BLaER1 treated with 17β-estradiol and CSF1 and Interleukin-3, amounts not matched to agents 10 nM and 100 nM (cell line): Measurements from ENCODE around the gene ZNF385A.

Experiments
- H3K27ac ChIP-seq, 11 experiments: shearing (Covaris generic); formaldehyde crosslinking; 2 replicates each; pipeline ENCODE4 v1.8.1; 2022
- H3K27me3 ChIP-seq, 11 experiments: shearing (Covaris generic); formaldehyde crosslinking; 2 replicates each; pipeline ENCODE4 v1.8.1; 2022
- H3K36me3 ChIP-seq, 11 experiments: shearing (Covaris generic); formaldehyde crosslinking; 2 replicates each; pipeline ENCODE4 v1.8.1; 2022
- H3K4me1 ChIP-seq, 10 experiments: shearing (Covaris generic); formaldehyde crosslinking; 2 replicates each; pipeline ENCODE4 v1.8.1; 2022
- H3K4me2 ChIP-seq, 11 experiments: shearing (Covaris generic); formaldehyde crosslinking; 2 replicates each; pipeline ENCODE4 v1.8.1; 2022
- H3K4me3 ChIP-seq, 10 experiments: shearing (Covaris generic); formaldehyde crosslinking; 2 replicates each; pipeline ENCODE4 v1.8.1; 2022
- H3K9ac ChIP-seq, 11 experiments: shearing (Covaris generic); formaldehyde crosslinking; 2 replicates each; pipeline ENCODE4 v1.8.1; 2022
- H3K9me3 ChIP-seq, 11 experiments: shearing (Covaris generic); formaldehyde crosslinking; replicated peaks in 1 of 11; 2 replicates each; pipeline ENCODE4 v1.8.1; 2022
- H4K20me1 ChIP-seq, 11 experiments: shearing (Covaris generic); formaldehyde crosslinking; 2 replicates each; pipeline ENCODE4 v1.8.1; 2022
- Cebpa-rat ChIP-seq, 11 experiments: shearing (Covaris generic); IDR thresholded peaks; 2 replicates each; pipeline ENCODE4 v1.8.1; 2022

Gene ZNF385A

DNA sequence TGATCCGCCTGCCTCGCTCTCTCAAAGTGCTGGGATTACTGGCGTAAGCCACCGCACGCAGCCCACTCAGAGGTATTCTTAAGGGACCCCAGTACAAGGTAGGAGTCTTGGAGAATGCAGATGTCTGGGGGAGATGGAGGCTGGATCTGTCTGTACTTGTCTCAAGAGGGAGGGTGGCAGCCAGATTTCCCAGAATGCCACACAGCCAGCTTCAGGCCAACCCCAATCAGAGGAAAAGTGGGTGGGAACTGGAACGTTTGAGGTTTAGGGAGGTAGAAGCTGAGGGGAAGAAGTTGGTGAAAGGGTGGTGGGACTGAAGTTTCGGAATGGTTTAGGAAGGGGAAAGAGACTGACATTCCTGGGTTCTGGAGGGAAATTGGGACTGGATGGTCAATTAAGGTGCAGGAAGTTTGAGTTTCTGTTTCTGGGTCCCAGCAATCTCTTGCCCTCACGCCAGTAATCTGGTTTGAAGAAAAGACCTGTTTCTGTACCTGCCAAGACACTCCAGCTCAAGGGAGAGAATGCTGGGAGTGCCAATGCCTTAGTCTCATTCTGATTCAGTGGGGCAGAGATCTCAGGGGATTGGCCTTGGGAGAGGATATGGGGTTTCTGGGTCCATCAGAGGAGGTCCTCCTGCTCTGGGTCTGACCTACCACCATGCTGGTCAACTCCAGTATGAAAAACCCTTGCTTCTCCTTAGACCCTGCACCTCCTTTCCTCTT lies 8.1 kb upstream of the ZNF385A start:
- no peak for TF ChIP-seq Cebpa-rat (IDR thresholded peaks at IDR 0.05)
- Histone ChIP-seq H3K27me3 (no peaks in the 10 kb centered on the region), H3K4me3 (peak overlapping the region in 3 of 10 experiments; percentile 64 to 77 (median 71); a peak in 3 of 20 replicates)

DNA sequence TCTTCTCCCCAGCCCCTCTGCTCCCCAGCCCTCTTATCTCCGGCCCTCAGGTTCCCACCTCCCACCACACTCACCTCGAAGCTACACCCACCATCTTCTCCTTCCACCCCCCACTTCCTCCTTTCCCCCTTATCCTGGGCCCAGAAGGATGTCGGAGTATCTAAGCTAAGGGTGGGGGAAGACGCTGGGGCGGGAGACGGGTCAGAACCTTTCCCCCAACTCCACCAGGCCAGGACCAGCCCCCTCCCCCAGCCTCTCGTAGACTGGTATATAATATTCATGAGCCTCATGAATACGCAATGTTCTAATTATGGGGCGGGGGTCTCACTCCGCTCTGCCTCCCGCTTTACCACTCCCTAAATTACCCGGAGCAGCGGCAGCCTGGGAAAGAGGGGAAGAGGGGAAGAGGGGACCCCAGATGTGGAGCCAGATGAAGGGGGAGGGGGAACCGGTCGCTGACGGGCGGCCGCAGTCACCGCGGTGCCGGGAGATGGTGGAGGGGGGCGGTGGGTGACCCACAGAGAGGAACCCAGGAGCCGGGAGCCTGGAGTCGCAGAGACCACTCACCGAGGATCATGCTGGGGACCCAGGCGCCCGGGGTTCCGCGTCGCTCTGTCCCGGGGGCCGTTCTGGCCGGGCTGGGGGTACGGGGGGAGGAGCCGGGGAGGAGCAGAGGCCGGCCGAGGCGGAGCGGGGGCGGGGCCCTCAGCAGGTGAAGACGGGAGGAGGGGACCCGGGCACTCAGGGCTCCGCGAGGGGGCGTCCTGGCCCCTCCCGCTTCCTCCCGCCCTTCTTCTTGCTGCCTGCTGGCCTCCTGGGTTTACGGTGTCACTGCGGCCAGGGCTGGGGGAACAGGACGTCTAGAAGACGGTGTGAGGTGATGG lies 6.4 kb upstream of the ZNF385A start:
- Histone ChIP-seq H3K27ac (peak overlapping the region; percentile 55 to 79 (median 70); a peak in 21 of 22 replicates), H3K9ac (peak overlapping the region; percentile 65 to 81 (median 78)), H3K4me2 (peak overlapping the region; percentile 85 to 97 (median 92)), H3K27me3 (no peaks in the 10 kb centered on the region), H4K20me1 (peaks cover 0 to 23% (median 13%) of the 10 kb centered on the region in 11 experiments; a peak in 14 of 22 replicates), H3K4me3 (peak overlapping the region; percentile 60 to 77 (median 66)), H3K36me3 (peaks cover 16 to 33% (median 18%) of the 10 kb centered on the region in 11 experiments), H3K4me1 (peaks cover 83 to 99% (median 96%) of the 10 kb centered on the region in 10 experiments), H3K9me3 (no peaks in the 10 kb centered on the region)
- no peak for TF ChIP-seq Cebpa-rat (IDR thresholded peaks at IDR 0.05)

More for the DNA sequence above, 8.1 kb upstream of the ZNF385A start:
- peak overlapping the region; percentile 85 to 97 (median 92) for H3K4me2 ChIP-seq
- no peaks in the 10 kb centered on the region for H3K9me3 ChIP-seq
- H3K27ac ChIP-seq = peak overlapping the region; percentile 24 to 76 (median 64); a peak in 20 of 22 replicates
- peaks cover 33 to 51% (median 35%) of the 10 kb centered on the region in 11 experiments for H3K36me3 ChIP-seq
- H3K4me1 ChIP-seq = peaks cover 67 to 96% (median 84%) of the 10 kb centered on the region in 10 experiments
- H4K20me1 ChIP-seq = peaks cover 0 to 37% (median 21%) of the 10 kb centered on the region in 11 experiments; a peak in 16 of 22 replicates
- H3K9ac ChIP-seq = peak overlapping the region; percentile 14 to 78 (median 54); a peak in 15 of 22 replicates

DNA sequence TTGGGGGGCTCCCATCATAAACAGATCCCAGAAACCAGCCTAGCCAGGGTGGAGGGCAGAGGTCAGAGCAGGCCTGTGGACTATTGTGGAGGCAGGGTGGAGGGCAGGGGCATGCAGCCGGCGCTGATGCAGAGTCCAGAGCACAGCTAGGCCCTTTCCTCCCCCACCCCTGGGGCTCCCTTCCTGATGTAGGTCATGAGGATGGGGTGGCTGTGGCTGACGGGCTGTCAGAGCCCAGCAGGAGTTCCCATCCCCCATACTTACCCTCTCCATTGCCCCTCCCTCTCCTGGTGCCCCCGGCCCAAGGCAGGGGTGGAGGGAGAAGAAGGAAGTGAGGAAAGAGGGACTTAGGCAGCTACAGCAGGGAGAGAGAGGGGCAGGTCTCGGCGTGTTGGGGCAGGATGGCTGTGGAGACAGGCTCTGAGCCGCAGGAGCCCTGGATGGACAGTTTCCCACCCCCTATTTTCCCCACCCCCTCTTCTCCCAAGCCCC lies 5.7 kb upstream of the ZNF385A start:
- peaks cover 0 to 16% (median 9%) of the 10 kb centered on the region in 11 experiments; a peak in 12 of 22 replicates for H4K20me1 ChIP-seq
- TF ChIP-seq Cebpa-rat (IDR thresholded peaks at IDR 0.05) = no peak
- H3K9me3 ChIP-seq = no peaks in the 10 kb centered on the region
- peak overlapping the region; percentile 85 to 97 (median 92) for H3K4me2 ChIP-seq
- H3K4me3 ChIP-seq = peak overlapping the region; percentile 60 to 77 (median 66); a peak in 18 of 20 replicates
- peak overlapping the region in 9 of 11 experiments; percentile 31 to 81 (median 71); a peak in 15 of 22 replicates for H3K9ac ChIP-seq
- no peaks in the 10 kb centered on the region for H3K27me3 ChIP-seq
- peak overlapping the region in 8 of 11 experiments; percentile 20 to 79 (median 67); a peak in 17 of 22 replicates for H3K27ac ChIP-seq
- H3K36me3 ChIP-seq = peaks cover 9 to 27% (median 11%) of the 10 kb centered on the region in 11 experiments
- H3K4me1 ChIP-seq = peaks cover 89 to 99% (median 97%) of the 10 kb centered on the region in 10 experiments

DNA sequence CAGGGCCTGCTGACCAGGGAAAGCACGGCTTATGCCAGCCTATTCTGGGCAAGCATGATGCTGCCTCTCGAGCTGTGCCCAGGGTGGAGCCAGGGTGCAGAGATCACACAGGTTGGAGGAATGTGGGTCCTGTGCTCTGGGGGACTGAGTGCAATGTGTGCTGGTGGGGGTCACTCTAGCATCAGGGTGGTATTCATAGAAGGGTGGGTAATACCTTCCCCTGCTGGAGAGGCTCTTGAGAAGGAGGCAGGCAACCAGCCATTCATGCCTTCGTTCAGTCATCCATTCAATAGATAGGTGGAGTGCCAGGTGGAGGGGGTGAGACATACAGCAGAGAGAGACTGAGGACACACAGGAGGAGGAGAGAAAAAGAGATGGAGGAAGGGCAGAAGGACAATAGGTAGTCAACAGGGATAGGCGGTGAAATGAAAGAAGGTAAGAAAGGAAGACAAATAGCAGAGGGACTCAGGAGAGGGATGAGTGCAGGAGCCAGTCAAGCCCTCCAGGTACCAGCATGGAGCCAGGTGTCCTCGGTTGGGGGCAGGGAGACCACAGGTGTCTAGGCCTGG lies 5.2 kb upstream of the ZNF385A start:
- peaks cover 4 to 21% (median 6%) of the 10 kb centered on the region in 11 experiments; a peak in 20 of 22 replicates for H3K36me3 ChIP-seq
- no peaks in the 10 kb centered on the region for H3K27me3 ChIP-seq
- H3K9ac ChIP-seq = peak overlapping the region in 7 of 11 experiments; percentile 32 to 80 (median 71); a peak in 13 of 22 replicates
- H3K9me3 ChIP-seq = no peaks in the 10 kb centered on the region
- no peak for TF ChIP-seq Cebpa-rat (IDR thresholded peaks at IDR 0.05)
- peaks cover 89 to 99% (median 97%) of the 10 kb centered on the region in 10 experiments for H3K4me1 ChIP-seq
- peaks cover 0 to 15% (median 4%) of the 10 kb centered on the region in 11 experiments; a peak in 12 of 22 replicates for H4K20me1 ChIP-seq
- H3K4me3 ChIP-seq = peak overlapping the region in 9 of 10 experiments; percentile 60 to 77 (median 64); a peak in 13 of 20 replicates
- H3K27ac ChIP-seq = peak overlapping the region in 10 of 11 experiments; percentile 18 to 79 (median 62); a peak in 18 of 22 replicates
- peak overlapping the region; percentile 85 to 97 (median 92) for H3K4me2 ChIP-seq

GRCh38 chr12:54389134-54389508 lies 4.6 kb upstream of the ZNF385A start:
- Histone ChIP-seq H3K9ac (peak overlapping the region in 4 of 11 experiments; percentile 35 to 71 (median 45); a peak in 5 of 22 replicates), H3K36me3 (peaks cover 0 to 16% (median under 1%) of the 10 kb centered on the region in 11 experiments; a peak in 11 of 22 replicates), H3K27me3 (no peaks in the 10 kb centered on the region), H3K4me2 (peak overlapping the region; percentile 85 to 97 (median 92)), H3K27ac (peak overlapping the region in 10 of 11 experiments; percentile 18 to 79 (median 62); a peak in 15 of 22 replicates), H3K4me3 (peak overlapping the region in 5 of 10 experiments; percentile 62 to 77 (median 71); a peak in 3 of 20 replicates), H3K9me3 (no peaks in the 10 kb centered on the region), H3K4me1 (peaks cover 89 to 99% (median 97%) of the 10 kb centered on the region in 10 experiments), H4K20me1 (peaks cover 0 to 13% (median 0%) of the 10 kb centered on the region in 11 experiments; a peak in 4 of 22 replicates)
- TF ChIP-seq Cebpa-rat (IDR thresholded peaks at IDR 0.05) = no peak

DNA sequence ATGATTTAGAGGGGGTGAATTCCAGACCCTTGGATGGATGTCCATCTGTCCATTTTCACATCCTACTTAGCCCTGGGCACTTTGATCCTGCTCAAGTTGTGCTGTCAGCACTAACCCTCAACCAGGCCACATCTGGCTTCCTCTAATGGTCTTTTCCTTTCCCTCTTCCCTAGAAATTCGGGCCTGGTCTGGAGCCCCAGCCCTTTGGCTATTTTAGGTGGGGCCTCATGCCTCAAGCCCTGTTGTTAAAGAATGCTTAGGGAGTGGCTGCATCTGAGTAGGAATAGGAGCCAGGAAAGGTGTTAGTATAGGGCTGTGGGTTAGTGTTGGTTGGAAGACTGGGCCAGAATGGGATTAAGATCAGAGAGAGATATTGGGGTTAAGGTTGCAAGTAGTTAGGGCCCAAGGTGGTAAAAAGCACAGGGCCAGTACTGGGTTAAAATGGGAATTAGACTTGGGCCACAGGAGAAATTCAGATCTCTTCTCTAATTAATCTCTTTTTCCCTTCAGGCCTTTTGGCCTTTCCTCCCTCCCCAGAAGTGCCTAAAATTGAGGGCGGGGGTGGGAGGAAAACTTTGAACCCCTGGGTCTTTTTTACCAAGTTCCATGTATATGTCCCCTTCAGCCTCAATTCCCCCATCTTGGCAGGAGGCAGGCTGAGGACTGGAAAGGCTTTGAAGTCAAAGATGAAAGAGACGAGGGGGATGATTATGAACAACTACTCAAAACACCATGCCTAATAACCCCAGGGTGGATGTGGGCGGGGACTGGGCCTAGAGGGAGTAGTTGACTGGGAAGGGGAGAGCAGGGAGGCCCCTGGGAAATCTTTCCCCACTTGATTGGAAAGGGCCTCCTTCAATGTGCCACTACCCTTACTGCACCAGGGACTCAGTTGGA lies 4.0 kb upstream of the ZNF385A start:
- Histone ChIP-seq H3K27ac (peak overlapping the region in 10 of 11 experiments; percentile 18 to 79 (median 62); a peak in 16 of 22 replicates), H3K36me3 (peaks cover 0 to 15% (median 0%) of the 10 kb centered on the region in 11 experiments; a peak in 8 of 22 replicates), H3K4me1 (peaks cover 89 to 99% (median 97%) of the 10 kb centered on the region in 10 experiments), H3K4me3 (peak overlapping the region in 1 of 10 experiments; percentile 62; a peak in 1 of 20 replicates), H4K20me1 (peaks cover 0 to 8% (median 0%) of the 10 kb centered on the region in 11 experiments; a peak in 4 of 22 replicates), H3K9ac (peak overlapping the region in 2 of 11 experiments; percentile 35 to 46; a peak in 3 of 22 replicates), H3K27me3 (no peaks in the 10 kb centered on the region), H3K9me3 (no peaks in the 10 kb centered on the region), H3K4me2 (peak overlapping the region; percentile 85 to 97 (median 92))
- TF ChIP-seq Cebpa-rat (IDR thresholded peaks at IDR 0.05) = no peak

DNA sequence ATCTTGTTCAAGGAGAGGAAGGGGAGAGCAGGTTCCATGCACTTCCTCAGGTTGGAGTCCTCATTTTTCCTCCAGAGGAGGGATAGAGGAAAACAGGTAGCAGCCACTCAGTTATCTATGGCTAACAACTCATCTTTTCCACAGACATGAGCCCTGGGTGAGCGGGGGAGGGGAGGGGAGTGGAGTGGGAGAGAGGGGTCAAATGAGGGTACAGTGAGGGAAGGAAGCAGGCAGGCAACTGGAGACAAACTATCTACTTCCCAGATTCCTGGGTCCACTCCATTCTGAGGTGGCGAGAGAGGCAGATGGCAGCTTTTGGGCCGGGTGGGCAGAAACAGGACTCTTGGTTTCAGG lies 2.6 kb upstream of the ZNF385A start:
- Histone ChIP-seq H3K9ac (peak overlapping the region in 1 of 11 experiments; percentile 5; a peak in 1 of 22 replicates), H3K9me3 (no peaks in the 10 kb centered on the region), H3K27me3 (no peaks in the 10 kb centered on the region), H3K4me1 (peaks cover 83 to 98% (median 95%) of the 10 kb centered on the region in 10 experiments), H3K27ac (peak overlapping the region in 9 of 11 experiments; percentile 6 to 96 (median 45); a peak in 10 of 22 replicates), H3K4me3 (no peak overlapping the region), H4K20me1 (peaks cover 0 to 8% (median 0%) of the 10 kb centered on the region in 11 experiments; a peak in 3 of 22 replicates), H3K4me2 (peak overlapping the region in 9 of 11 experiments; percentile 85 to 97 (median 92); a peak in 17 of 22 replicates), H3K36me3 (peaks cover 0 to 7% (median 0%) of the 10 kb centered on the region in 11 experiments; a peak in 6 of 22 replicates)
- no peak for TF ChIP-seq Cebpa-rat (IDR thresholded peaks at IDR 0.05)
